NCI-H345 (cell line): Measurements from ENCODE around the gene AKR1B1.

Experiments used
- DNase-seq: peaks from one replicate; lab custom pipeline; 2025; lab: John Stamatoyannopoulos, UW

Gene AKR1B1

DNA sequence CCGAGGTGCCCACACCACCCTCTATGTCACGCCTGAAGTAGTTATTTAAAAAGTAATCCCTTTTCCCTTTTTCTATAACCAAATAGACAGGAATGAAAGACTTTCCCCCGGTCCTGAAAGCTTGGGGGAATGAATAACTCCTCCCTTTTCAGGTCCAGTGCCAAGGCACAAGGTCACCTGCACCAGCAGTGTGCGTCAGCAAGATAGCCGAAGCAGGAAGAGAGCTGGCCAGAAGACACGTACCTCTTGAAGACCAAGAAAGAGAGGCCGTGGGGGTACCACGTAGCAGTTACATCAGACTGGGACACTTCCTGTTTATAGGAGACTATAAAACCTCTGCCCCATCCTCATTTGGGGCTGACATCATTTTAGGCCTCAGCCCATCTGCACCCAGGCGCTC is 10.7 kb upstream of the AKR1B1 start:
- DNase-seq = no peak

DNA sequence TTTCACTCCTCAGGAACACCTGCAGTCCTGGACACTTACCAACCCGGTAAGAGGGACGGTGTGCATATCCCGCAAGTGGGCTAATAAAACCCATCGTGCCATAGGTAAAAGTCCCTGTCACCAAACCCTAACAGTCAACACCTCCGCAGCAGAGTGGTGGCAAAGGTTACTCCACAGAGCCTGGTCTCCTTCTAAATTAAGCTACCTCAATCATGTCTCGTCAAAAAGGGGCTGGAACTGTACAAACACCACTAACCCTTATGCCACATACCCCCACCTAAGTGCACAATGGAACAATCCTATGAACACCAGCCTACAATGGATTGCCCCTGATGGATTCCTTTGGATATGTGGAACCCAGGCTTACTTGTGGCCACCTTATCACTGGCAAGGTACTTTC is 9.6 kb upstream of the AKR1B1 start:
- DNase-seq = no peak

DNA sequence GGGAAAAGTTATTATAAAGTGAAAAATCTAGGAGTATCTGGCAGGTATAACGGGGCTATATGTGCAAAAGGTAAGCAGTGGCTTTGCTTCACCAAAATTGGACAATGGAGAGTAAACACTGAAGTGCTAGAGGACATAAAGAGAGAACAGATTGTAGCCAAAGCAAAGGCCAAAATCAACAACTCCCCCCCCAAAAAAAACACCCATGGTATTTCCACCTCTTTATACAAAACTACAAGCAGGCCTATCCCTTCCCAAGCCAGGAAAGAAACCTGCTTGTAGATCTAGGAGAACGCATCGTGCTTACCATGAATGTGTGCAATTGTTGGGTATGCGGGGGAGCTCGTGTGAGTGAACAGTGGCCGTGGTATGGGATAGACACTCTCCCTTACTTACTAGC is 9.2 kb upstream of the AKR1B1 start:
- DNase-seq = no peak

DNA sequence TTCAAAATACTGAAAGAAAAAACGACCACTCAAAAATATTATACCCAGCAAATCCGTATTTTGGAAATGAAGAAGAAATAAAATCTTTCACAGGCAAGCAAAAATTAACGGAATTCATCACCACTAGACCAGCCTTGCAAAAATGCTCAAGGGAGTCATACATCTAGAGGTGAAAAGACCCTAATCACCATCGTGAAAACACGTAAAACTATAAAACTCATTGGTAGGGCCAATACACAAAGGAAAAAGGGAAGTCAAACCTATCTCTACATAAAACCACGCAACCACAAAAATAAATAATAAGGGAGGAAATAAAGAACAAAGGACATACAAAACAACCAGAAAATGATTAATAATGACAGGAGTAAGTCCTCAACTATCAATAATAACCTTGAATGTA is 6.6 kb upstream of the AKR1B1 start:
- no peak for DNase-seq

DNA sequence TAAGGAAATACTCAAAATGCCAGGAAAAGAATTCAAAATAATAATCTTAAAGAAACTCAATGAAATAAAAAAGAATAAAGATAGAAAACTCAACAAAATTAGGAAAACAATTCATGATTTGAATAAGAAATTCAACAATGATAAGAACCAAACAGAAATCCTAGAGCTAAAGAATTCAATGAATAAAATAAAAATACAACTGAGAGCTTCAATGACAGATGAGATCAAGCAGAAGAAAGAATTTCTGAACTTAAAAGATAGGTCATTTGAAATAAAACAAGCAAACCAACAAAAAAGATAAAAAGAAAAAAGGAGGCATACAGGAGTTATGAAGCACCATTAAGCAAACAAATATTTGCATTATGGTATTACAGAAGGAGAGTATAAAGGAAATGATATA is 5.6 kb upstream of the AKR1B1 start:
- no peak for DNase-seq

DNA sequence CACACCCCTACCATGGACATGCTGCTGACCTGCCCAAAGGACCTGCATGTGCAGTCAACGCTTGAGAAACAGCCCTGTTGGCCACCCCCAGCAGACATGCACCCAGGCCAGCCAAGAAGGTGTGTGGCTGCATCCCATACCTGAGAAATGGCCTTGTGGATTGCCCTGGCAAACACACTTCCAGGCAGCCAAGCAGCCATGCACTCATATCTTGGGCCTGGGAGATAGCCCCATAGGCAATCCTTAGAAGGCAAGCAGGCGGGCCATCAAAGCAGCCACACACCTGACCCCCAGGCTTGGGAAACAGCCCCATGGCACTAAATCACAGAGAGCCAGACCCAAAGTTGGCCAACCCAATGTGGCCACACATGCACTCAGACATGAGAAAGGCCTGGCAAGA is 4.9 kb upstream of the AKR1B1 start:
- DNase-seq = no peak

DNA sequence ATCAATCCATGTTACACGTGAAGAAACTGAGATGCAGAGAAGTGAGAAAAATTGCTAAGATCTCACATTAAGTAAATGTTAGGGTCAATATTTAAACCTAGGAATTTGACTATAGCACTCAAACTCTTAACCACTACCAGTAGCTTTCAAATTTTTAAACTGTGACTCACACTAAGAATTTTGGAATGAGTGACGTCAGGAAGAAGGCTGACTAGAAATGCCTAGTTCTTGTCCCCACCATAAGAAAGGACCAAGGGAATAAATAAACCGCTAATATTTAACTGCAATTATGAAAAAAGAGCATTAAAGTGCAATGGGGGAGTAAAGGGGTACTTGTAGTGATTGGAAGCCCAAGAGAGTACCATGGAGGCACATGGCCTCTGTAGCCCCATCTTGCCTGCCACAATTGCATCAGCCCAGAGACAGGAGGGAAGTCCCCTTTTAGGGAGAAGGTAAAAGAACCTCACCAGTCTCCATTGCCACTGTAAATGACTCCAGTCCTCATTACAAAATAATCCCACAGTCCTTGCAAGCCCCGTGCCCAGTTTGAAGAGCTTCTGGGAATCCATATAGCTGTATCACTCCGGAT is 3.5 kb upstream of the AKR1B1 start:
- no peak for DNase-seq

DNA sequence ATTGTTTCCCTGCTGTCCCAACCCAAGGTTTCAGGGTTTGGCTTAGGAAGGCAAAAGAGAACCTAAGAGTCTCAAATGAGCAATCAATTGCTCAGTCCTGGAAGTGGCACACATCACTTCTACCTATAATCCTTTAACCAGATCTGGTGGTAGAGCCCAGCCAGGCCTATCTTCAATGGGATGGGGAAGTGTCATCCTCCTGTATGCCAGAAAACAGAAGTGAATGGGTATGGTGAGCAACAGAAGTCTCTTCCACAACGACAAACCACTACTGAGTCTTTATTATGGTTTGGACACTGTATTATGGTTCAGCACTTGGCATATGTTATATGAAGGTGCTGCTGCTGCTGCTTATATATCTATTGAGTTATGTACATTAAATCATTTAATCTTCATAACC is 3.0 kb upstream of the AKR1B1 start:
- no peak for DNase-seq

DNA sequence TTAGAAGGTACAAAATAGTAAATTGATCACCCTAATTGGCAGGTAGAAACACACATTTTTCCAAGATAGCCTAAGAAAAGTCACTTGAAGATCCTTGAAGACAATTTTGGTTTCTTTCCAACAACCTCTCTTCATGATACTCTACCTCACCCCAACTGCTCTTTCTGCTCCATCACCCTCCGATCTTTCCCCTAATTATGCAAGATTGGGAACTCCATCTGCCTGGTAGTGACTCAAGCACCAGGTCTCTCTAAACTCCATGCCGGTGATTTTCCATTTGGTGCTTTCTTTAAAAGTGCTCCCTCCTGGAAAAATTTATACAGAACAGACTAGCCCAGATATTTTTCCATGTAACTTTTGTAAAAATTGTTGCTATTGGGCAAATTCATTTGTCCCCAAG is 1.1 kb upstream of the AKR1B1 start:
- DNase-seq = no peak

DNA sequence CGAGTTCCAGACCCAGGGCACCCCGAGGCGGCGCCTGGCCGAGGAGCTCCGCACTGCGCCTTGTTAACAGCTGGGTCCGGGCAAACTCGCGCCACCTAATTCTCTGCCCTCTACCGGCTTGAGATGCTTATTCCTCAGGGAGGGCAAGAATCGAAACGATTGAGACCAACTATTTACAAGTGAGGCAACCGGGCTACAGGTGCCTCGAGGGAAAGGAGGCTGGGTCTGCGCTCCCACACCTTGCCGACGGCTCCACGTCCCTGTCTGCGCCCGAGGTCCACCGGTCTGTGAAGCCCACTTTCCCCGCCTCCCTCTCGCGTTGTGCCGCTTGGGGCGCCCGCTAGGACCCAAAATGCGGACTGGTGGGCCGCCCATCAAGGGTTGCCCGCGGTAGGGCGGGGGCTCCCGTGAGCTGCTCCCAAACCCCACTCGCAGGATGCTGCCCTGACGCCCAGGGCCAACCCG is 527 bp downstream of the AKR1B1 start:
- peak; percentile 56 for DNase-seq

DNA sequence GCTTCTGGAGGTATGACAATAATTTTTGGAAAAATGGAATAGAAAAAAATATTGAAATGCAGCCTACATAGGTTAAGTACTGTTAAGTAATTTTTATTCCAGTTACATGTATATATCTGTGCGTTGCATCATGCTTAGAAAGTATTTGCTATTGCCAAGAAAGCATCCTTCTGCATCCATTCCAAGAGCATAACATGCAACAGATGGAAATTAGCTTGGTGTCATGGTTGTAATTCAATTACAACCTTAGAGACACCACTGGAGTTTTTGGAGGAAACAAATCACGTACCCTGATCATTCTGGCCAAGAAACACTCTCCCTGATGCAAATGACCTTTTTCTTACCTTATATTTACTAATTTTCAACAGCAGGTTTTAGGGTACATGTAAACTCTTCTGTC is 1.7 kb downstream of the AKR1B1 start:
- DNase-seq = no peak

DNA sequence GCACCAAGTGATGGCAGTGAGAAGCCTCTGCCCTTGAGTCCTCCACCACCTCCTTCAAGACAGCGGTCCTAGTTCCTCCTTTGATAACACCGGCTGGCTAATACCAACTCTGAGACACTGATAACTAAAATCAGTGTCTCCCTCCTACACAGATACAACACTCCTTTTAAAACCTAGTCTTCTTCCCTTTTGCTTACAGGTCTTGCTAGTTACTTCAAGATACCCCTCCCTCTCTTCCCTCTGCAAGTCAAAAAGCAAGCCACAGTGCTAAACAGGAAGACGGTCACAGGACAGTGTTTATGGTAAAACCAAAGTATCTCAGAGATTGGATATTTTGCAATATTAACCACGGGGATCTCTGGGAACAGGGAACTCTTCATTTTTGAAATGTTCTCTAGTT is 4.6 kb downstream of the AKR1B1 start:
- DNase-seq = no peak

DNA sequence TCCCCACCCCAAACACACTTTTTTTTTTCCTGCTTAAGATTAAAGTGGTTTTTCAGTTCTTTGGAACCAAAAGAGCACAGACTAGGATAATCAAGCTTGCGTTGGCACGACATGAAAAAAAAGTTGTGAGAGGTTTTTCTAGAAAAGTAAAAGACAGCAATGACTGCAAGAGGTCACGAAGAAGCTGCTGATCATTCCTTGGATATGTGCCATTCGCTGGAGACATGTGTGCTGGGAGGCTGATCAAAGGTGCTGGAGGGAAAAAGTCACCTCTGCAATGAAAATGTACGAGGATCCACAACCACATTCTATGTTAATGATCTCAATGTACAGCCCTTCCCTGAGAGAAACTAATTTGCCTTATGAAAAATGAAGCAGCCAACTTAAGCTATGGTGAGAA is 5.4 kb downstream of the AKR1B1 start:
- DNase-seq = no peak

DNA sequence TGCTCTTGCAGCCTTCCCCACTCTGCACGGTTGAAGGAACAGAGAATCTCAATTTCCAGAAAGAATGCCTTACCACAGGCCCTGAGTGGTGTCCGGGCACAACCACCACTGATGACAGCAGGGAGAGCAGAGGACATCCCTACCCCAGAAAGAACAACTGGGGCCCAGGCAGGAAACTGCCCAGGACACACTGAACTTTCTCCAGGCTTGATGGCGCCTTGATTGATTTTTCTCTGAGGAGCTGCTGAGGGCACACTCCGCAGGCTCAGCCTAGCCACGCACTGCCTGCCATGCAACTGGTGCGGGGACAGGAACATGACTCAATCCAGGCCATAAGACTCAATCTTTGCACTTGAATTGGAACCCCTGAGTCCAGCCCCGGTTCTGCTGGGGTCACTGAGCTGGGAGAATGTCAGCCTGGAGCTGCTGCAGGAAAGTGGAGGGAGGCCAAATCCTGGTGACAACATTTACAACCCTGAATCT is 5.9 kb downstream of the AKR1B1 start:
- no peak for DNase-seq

DNA sequence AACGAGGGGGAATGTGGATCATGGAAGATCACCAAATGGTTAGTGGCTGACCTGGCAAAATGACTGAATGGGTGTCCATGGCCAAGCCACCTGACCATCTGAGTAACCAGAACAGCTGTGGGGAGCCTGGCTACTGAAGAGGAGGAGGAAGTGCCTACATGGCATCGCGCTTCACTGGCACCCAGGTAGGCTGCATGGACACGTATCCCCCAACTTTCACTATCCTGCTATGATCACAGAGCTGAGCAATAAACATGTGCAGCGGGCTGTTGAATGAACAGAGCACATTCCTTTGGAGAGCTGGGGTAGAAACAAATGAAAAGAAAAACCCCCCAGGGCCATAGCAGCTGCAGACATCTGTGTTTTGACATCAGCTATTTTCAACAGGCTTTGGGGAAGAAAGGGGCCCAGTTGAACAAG is 6.5 kb downstream of the AKR1B1 start:
- no peak for DNase-seq

DNA sequence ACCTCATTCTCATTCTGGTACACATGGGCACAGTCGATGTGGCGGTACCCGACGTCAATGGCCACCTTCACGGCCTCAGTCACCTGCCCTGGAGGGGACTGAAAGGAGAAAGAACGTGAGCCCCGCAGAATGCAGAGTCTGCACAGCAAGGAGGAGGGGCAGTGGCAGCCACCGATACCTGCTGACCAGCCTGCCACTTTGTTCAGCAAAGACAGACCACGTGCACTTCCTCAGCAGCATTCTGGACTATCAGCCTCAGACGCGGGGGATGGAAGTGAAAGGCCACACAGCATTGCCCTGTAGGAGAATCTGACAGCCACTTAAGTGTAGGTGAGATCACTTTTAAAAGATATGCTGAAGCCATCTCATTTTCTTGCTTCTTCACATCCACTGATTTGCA is 7.2 kb downstream of the AKR1B1 start:
- DNase-seq = no peak

DNA sequence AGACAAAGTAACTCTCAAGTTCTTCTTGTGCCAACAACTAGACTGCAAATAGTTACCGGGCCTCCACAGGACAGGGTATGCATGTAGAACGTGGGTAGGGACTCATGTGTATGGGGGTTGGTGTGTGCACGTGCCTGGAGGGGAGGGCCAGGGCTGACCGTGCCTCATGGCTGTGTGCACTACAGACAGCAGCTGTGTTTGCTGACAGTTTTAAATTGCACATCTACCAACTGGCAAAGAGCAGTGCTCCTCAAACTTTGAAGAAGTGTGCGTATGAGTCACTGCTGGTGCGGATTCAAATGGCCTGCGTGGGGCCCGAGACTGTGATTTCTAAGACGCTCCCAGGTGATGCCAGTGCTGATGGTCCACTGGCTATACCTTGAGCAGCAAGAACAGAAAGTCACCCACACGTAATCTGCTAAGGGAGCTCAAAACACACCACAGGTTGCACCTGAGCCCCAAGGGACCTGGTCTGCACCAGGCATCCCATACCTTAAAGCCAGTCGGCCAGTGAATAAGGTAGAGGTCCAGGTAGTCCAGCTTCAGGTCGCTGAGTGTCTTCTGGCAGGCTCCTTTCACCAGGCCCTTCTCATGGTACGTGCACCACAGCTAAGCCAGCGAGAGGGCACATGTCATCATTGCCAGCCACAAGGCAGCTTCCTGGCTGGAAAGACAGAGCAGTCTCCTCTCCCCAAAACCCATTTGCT is 8.5 kb downstream of the AKR1B1 start:
- DNase-seq = no peak

DNA sequence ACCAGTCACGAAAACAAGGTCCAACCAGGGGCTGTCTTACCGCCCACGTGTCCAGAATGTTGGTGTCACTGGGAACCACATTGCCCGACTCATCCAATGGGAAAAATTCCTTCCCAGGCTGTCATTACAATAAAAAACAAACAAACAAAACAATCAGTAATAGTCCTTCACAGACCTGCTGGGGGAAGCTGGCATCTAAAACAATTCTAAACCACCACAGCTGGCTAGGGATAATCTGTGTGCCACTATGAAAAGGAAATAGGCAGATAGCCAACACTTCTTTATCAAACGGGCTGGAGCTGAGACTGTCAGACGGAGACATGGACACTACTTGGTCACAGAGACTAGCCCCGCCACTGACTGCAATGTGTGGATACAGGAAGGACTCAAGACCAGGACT is 9.2 kb downstream of the AKR1B1 start:
- no peak for DNase-seq

DNA sequence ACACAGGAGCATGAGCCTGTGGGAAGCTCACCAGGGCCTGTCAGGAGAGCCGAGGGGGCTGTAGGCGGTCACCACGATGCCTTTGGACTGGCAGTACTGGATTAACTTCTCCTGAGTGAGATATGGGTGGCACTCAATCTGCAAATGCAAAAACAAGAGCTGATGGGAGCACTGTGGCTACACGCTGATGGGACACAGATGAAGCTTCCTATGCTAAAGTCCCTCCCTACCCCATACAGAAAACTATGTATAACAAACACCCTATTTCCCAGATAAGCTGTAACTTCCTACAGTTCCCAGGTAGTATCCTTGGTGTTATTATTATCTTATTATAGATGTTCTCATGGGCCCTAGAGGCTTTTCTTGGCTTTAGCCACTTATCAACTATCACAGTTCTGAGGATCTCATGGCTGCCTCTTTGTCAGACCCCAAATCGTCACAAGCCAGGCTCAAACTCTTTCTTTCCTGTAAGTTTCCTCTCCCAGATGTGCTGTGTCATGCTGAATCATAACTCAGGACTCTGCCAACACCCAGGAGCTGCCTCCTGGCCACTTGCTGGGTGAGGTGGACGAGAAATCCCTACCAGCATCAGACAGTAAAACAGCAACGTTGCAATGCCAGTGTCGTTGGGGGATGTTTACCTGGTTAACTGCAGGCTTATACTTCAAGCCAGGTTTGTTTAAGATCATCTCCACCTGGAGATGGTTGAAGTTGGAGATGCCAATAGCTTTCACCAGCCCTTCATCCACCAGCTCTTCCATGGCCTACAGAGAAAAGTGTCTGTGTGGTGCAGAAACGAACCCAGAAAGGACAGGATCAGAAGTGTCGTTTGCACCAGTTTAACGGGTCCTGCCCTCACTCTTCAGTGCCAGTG is 10.3 kb downstream of the AKR1B1 start:
- no peak for DNase-seq

DNA sequence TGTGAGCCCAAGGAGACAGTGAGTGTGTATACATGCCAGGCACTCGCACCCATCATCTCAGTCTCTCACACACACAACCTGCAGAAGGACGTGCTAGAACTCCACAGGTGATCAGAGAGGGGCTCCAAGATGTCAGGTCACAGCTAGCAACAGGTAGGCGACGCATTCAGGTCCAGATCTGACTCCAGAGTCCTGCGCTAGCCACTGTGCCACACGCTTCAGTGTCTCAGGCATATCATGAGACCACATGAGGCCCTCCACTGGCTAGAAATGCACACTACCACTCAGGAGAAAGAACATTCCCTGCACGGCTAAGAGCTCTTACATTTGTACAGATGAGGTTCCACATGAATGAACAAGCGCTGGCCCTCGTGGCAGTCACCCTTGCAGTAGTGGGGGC is 11.5 kb downstream of the AKR1B1 start:
- DNase-seq = no peak

DNA sequence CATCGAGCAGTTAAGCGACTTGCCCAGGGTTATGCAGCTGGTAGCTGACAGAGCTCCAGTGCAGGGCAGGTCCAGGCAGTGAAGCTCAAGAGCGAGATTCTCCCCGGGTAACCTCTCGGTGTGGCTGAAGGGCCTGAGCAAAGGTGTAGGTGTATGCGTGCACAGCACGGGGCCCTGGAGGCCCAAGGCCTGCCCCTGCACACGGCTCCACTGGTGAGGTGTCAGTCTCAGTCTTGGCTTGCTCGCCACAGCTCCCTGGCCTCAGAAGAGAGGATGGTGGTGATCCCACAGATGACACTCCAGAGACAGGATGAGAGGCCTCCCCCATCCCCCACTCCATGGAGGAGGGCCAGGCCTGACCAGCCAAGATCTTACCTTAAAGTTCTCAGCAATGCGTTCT is 12.0 kb downstream of the AKR1B1 start:
- no peak for DNase-seq

DNA sequence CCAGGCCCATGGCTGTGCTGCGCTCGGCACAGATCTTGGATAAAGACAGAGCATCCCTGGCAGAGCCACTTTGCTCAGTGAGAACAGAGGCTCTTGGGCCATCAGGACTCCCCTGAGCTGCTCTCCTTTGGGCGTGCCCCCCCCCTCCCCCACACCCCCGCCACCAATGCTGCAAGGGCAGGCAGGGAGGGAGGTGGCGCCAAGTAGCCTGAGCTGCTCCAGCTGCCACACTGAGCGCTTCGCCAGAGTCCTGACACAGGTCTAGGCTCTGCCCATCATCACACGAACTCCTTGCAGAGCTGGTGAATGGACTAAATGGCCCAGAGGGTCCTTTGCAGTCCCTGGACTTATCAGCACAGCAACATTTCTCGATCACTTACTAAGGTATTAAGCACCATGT is 12.5 kb downstream of the AKR1B1 start:
- no peak for DNase-seq

DNA sequence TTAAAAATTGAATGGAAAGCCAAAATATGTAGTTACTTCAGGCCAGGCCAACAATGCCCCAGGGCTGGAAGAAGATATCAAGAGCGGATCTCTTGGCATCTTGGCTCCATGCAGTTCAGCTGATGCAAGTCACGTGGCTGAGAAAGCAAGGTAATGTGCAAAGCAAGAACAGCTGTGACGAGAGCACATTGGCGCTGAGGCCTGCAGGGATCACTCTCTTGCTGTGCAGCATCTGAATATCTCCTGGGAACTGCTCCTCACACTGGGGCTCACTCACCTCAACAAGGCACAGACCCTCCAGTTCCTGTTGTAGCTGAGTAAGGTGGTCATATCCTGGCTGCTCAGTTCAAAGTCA is 14.0 kb downstream of the AKR1B1 start:
- no peak for DNase-seq
